Neural crest cell (in vitro differentiated cells): Measurements from ENCODE around the gene NYAP2. TPM values are rescaled to one million over a fixed set of nuclear protein-coding genes. Genes with fewer than 3 reads are reported as not detected.

Experiments
- DNase-seq: peaks from one replicate; pipeline ENCODE4 v3.0.0; 2021; ENCODE audit warnings: low read depth, mixed read lengths, low spot score
- H3K27ac Mint-ChIP-seq: one replicate; pipeline ENCODE4 v1.8.0; 2021; ENCODE audit warnings: mild to moderate bottlenecking, mixed read lengths; ENCODE audit not compliant: unreplicated experiment
- H3K27me3 Mint-ChIP-seq: 2 replicates; pipeline ENCODE4 v1.8.0; 2021; ENCODE audit warnings: low read depth, mild to moderate bottlenecking, mixed read lengths
- H3K36me3 Mint-ChIP-seq: 2 replicates; pipeline ENCODE4 v1.8.0; 2021; ENCODE audit warnings: low read depth, mild to moderate bottlenecking, mixed read lengths
- H3K4me1 Mint-ChIP-seq: 2 replicates; pipeline ENCODE4 v1.8.0; 2021; ENCODE audit warnings: mixed read lengths
- H3K4me3 Mint-ChIP-seq: one replicate; pipeline ENCODE4 v1.8.0; 2021; ENCODE audit warnings: mild to moderate bottlenecking, mixed read lengths
- H3K9me3 Mint-ChIP-seq: 2 replicates; pipeline ENCODE4 v1.8.0; 2021; ENCODE audit warnings: mixed read lengths
- total RNA-seq: library from RNA; stranded (reverse); gene quantifications from 2 replicates; pipeline ENCODE4 v1.2.1, GENCODE V29; 2021
- TF ChIP-seq, protein P1 (sequence below): fragments of 200-600 bp; sonication (generic); conservative IDR thresholded peaks from 2 replicates; pipeline ENCODE4 v1.5.0; 2021; ENCODE audit warnings: antibody characterized with exemption, mild to moderate bottlenecking

NYAP2 gene
- total RNA-seq, 1 donor from 2014 or later: 0.35 TPM

DNA sequence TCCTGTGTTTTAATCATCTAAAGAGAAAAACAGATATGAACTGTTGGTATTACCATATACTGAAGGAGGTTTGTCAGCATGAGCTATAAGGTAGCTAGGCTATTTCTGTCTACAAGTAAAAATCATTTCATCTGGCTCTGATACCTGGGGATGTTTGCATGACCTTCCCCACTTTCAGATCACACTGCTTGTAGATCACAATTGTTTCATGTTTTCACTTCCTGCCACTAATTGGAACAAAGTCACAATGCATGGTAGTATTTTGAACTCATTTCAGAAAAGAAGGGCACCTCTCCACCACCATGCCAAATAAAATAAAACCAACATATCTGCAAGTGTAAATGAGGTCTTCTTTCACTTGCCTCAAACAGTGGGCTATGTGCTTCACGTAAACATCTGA lies 37.8 kb downstream of the NYAP2 start:
- peaks cover 6% of the 10 kb centered on the region for H3K9me3 Mint-ChIP-seq
- H3K4me1 Mint-ChIP-seq: no peaks in the 10 kb centered on the region
- no peak overlapping the region for H3K4me3 Mint-ChIP-seq
- DNase-seq: no peak
- TF ChIP-seq, protein P1, sequence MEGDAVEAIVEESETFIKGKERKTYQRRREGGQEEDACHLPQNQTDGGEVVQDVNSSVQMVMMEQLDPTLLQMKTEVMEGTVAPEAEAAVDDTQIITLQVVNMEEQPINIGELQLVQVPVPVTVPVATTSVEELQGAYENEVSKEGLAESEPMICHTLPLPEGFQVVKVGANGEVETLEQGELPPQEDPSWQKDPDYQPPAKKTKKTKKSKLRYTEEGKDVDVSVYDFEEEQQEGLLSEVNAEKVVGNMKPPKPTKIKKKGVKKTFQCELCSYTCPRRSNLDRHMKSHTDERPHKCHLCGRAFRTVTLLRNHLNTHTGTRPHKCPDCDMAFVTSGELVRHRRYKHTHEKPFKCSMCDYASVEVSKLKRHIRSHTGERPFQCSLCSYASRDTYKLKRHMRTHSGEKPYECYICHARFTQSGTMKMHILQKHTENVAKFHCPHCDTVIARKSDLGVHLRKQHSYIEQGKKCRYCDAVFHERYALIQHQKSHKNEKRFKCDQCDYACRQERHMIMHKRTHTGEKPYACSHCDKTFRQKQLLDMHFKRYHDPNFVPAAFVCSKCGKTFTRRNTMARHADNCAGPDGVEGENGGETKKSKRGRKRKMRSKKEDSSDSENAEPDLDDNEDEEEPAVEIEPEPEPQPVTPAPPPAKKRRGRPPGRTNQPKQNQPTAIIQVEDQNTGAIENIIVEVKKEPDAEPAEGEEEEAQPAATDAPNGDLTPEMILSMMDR: no peak
- H3K27ac Mint-ChIP-seq: no peak overlapping the region
- no peaks in the 10 kb centered on the region for H3K27me3 Mint-ChIP-seq
- H3K36me3 Mint-ChIP-seq: no peaks in the 10 kb centered on the region

DNA sequence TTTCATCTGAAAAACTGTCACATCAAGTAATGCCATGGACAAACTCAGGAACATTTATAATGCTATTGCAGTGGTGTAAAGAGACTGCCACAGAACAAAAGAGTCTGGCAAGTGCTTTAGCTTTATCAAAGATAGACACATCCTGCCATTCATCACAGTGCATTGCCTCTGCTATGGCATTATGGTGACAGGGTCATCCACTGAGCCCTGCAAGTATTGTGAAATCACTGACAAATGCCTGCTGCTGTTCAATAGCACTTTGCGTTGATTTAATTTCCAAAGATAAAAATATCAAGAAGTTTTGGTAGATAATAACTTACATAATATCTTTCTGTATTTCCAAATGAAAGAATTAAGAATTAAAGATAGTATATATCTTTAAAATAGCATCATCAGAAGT lies 38.7 kb downstream of the NYAP2 start:
- DNase-seq: no peak
- no peaks in the 10 kb centered on the region for H3K4me1 Mint-ChIP-seq
- H3K27ac Mint-ChIP-seq: no peak overlapping the region
- H3K4me3 Mint-ChIP-seq: no peak overlapping the region
- H3K36me3 Mint-ChIP-seq: no peaks in the 10 kb centered on the region
- H3K27me3 Mint-ChIP-seq: no peaks in the 10 kb centered on the region
- peaks cover 6% of the 10 kb centered on the region for H3K9me3 Mint-ChIP-seq
- TF ChIP-seq, protein P1: no peak

DNA sequence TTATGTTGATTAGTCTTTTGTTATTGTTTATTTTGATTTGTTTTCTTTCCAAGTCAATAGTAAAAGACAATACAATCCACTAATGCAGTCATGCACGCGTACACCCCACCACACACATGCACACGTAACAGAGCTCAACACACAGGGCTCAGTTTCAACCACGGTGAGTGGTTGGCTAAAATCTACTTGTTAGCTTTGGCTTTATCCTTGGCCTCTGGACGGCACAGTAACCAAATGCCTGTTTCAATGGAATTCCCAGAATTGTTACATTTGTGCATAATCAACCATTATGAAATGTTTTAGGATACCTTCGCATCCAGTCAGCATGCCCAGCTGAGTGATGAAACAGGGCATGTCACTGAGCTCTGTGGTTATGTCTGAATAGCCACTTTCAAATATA lies 53.2 kb downstream of the NYAP2 start:
- H3K36me3 Mint-ChIP-seq: no peaks in the 10 kb centered on the region
- TF ChIP-seq, protein P1: no peak
- H3K27me3 Mint-ChIP-seq: no peaks in the 10 kb centered on the region
- DNase-seq: no peak
- H3K4me1 Mint-ChIP-seq: peaks cover 5% of the 10 kb centered on the region
- no peak overlapping the region for H3K4me3 Mint-ChIP-seq
- H3K27ac Mint-ChIP-seq: no peak overlapping the region
- no peaks in the 10 kb centered on the region for H3K9me3 Mint-ChIP-seq

DNA sequence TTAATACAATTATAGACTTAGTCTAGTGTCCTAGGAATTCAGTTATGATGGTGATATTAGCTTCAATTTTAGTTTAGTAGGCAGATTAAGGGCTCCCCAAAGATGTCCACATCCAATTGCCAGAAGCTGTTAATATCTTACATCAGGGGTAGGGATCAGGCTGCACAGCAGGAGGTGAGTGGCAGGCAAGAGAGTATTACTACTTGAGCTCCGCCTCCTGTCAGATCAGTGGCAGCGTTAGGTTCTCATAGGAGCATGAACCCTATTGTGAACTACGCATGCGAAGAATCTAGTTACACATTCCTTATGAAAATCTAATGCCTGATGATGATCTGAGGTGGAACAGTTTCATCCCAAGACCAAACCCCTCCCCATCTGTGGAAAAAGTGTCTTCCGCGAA lies 54.9 kb downstream of the NYAP2 start:
- Mint-ChIP-seq H3K27ac (no peak overlapping the region), H3K36me3 (no peaks in the 10 kb centered on the region), H3K27me3 (no peaks in the 10 kb centered on the region), H3K9me3 (no peaks in the 10 kb centered on the region), H3K4me3 (no peak overlapping the region), H3K4me1 (peaks cover 5% of the 10 kb centered on the region)
- DNase-seq: no peak
- TF ChIP-seq, protein P1: no peak

DNA sequence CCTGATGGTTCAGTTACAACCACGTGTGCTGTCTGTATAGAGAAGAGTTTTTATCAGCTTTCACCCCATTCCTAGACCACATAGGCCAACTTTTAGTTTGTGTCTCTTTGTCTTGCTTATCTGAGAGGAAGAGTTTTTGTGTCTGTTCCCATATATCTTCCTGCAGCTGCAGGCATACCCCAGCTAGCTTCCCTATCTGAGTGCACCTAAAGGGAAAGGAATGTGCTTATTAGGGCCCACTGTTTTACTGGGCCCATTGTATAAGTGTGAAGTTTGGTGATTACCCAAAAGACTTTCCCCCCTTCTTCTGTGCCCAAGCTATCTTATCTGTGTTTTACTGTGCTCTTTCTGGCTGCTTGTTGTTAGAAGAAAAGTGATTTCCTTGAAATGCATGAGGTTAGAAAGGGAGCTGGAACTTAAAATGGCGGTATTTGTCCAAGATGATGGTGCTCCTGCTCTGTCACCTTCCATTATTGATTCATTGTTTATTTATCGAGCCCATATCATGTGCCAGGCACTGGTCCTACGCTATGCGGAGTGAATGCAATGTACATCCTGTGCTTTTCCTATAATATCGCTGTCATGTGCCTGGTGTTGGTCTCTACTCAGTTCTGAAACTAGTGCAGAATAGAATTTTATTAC lies 57.2 kb downstream of the NYAP2 start:
- no peak for DNase-seq
- Mint-ChIP-seq H3K9me3 (no peaks in the 10 kb centered on the region), H3K27me3 (no peaks in the 10 kb centered on the region), H3K4me3 (no peak overlapping the region), H3K27ac (peak overlapping the region; percentile 76), H3K4me1 (no peaks in the 10 kb centered on the region), H3K36me3 (no peaks in the 10 kb centered on the region)
- TF ChIP-seq, protein P1: no peak

DNA sequence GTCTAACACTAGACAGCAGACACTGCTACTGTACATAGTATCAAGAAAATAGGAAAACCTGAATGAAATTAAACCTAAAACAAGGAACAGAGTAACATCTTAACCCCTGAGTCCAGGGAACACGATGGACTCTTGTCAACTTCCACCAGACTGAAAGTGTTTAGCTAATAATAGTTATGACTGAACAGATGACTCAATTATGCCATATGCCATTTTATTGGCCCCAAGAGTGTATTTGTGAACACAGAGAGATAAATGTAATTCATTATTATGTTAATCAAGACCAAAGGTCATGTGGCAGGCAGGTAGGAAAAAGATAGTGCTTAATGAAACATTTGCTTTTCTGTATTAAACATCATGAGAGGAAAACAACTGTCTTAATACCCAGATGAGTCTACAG lies 58.0 kb downstream of the NYAP2 start:
- DNase-seq: no peak
- TF ChIP-seq, protein P1: no peak
- Mint-ChIP-seq H3K9me3 (no peaks in the 10 kb centered on the region), H3K27ac (no peak overlapping the region), H3K27me3 (no peaks in the 10 kb centered on the region), H3K4me1 (no peaks in the 10 kb centered on the region), H3K4me3 (no peak overlapping the region), H3K36me3 (no peaks in the 10 kb centered on the region)
